Progenitor cell of endocrine pancreas (in vitro differentiated cells): Measurements from ENCODE around the gene CD22. TPM values are rescaled to one million over a fixed set of nuclear protein-coding genes. Genes with fewer than 3 reads are reported as not detected.
"Not testable (repeated sequence)": the region's sequence is repeated elsewhere in the genome, so short reads cannot be mapped to it uniquely, and the experiment has no call there.

Experiments
- DNase-seq: peaks from one replicate; pipeline ENCODE4 v3.0.0; 2021; ENCODE audit warnings: low spot score; ENCODE audit not compliant: unreplicated experiment
- H3K27ac Mint-ChIP-seq: 2 replicates; pipeline ENCODE4 v1.8.0; 2021; ENCODE audit warnings: mild to moderate bottlenecking, moderate library complexity, mixed read lengths
- H3K27me3 Mint-ChIP-seq: 2 replicates; pipeline ENCODE4 v1.8.0; 2021; ENCODE audit warnings: mixed read lengths
- H3K36me3 Mint-ChIP-seq: 2 replicates; pipeline ENCODE4 v1.8.0; 2022; ENCODE audit warnings: mixed read lengths; ENCODE audit not compliant: insufficient read depth
- H3K4me1 Mint-ChIP-seq: 2 replicates; pipeline ENCODE4 v1.8.0; 2021; ENCODE audit warnings: low read depth, mixed read lengths
- H3K4me3 Mint-ChIP-seq: 2 replicates; pipeline ENCODE4 v1.8.0; 2021; ENCODE audit warnings: low read depth, mild to moderate bottlenecking, moderate library complexity, mixed read lengths
- H3K9me3 Mint-ChIP-seq: 2 replicates; pipeline ENCODE4 v1.8.0; 2021; ENCODE audit warnings: low read depth, mixed read lengths
- total RNA-seq: library from RNA; stranded (reverse); gene quantifications from 2 replicates; pipeline ENCODE4 v1.2.1, GENCODE V29; 2021
- TF ChIP-seq, protein P1 (sequence below): fragments of 200-600 bp; sonication (generic); IDR thresholded peaks from one replicate; pipeline ENCODE4 v1.5.0; 2021; ENCODE audit warnings: antibody characterized with exemption, mild to moderate bottlenecking; ENCODE audit not compliant: unreplicated experiment

CD22 gene
- total RNA-seq, 1 donor from 2014 or later: 5.1 TPM

DNA sequence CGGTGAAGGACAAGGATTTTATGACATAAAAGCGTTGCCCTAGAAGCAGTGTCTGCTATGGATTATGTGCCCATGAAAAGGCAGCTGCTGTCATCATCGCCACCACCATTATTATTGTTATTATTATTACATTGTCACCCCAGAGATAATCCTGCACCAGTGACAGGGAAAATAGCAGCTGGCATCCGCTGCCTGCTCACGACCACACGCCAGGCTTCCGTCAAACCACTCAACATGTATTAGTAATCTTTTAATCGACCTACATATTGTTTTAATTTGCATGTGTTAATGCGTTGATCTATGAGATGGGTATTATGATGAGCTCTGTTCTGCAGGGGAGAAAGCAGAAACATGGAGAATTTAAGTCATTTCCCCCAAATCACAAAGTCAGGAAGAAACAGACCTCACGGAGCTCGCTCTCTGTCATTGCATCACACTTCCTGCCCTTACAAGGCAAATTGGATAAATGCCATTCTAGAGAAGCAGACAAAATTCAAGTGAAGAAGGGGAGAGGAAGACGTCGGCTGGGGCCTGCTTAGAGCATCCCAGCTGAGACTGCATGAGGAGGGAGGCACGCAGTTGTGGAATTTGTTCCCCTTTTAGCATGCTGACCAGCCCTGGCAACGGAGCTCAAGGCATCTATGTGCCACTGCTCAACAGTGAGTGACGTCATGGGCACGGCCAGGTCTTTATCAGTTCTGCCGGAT lies 29.0 kb downstream of the CD22 start, which contains the start of gene FFAR3:
TSS of gene FFAR3 (plus strand) at position 594 of the 707 bp plus-strand sequence. CDS start 431 bp downstream, outside the sequence.
- no peak for DNase-seq
- H3K27me3 Mint-ChIP-seq: no peaks in the 10 kb centered on the region
- H3K27ac Mint-ChIP-seq: no peak within 1 kb of the TSS

DNA sequence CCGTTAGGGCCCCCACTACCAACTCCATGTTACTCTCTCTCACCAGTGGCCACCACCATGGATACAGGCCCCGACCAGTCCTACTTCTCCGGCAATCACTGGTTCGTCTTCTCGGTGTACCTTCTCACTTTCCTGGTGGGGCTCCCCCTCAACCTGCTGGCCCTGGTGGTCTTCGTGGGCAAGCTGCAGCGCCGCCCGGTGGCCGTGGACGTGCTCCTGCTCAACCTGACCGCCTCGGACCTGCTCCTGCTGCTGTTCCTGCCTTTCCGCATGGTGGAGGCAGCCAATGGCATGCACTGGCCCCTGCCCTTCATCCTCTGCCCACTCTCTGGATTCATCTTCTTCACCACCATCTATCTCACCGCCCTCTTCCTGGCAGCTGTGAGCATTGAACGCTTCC lies 29.8 kb downstream of the CD22 start:
- H3K4me3 Mint-ChIP-seq, H3K36me3 Mint-ChIP-seq, H3K27me3 Mint-ChIP-seq, H3K27ac Mint-ChIP-seq, H3K9me3 Mint-ChIP-seq, DNase-seq, H3K4me1 Mint-ChIP-seq: not testable (repeated sequence)

More for the DNA sequence above, 29.0 kb downstream of the CD22 start, which contains the start of gene FFAR3:
- TF ChIP-seq, protein P1, sequence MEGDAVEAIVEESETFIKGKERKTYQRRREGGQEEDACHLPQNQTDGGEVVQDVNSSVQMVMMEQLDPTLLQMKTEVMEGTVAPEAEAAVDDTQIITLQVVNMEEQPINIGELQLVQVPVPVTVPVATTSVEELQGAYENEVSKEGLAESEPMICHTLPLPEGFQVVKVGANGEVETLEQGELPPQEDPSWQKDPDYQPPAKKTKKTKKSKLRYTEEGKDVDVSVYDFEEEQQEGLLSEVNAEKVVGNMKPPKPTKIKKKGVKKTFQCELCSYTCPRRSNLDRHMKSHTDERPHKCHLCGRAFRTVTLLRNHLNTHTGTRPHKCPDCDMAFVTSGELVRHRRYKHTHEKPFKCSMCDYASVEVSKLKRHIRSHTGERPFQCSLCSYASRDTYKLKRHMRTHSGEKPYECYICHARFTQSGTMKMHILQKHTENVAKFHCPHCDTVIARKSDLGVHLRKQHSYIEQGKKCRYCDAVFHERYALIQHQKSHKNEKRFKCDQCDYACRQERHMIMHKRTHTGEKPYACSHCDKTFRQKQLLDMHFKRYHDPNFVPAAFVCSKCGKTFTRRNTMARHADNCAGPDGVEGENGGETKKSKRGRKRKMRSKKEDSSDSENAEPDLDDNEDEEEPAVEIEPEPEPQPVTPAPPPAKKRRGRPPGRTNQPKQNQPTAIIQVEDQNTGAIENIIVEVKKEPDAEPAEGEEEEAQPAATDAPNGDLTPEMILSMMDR: no peak
- H3K9me3 Mint-ChIP-seq: no peaks in the 10 kb centered on the region
- no peak within 1 kb of the TSS for H3K4me3 Mint-ChIP-seq
- peaks cover 9% of the 10 kb centered on the region for H3K4me1 Mint-ChIP-seq
- H3K36me3 Mint-ChIP-seq: no peaks in the 10 kb centered on the region

DNA sequence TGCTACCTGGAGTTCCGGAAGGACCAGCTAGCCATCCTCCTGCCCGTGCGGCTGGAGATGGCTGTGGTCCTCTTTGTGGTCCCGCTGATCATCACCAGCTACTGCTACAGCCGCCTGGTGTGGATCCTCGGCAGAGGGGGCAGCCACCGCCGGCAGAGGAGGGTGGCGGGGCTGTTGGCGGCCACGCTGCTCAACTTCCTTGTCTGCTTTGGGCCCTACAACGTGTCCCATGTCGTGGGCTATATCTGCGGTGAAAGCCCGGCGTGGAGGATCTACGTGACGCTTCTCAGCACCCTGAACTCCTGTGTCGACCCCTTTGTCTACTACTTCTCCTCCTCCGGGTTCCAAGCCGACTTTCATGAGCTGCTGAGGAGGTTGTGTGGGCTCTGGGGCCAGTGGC lies 30.4 kb downstream of the CD22 start:
- H3K9me3 Mint-ChIP-seq, DNase-seq, H3K27me3 Mint-ChIP-seq, H3K4me1 Mint-ChIP-seq, H3K36me3 Mint-ChIP-seq, H3K4me3 Mint-ChIP-seq, H3K27ac Mint-ChIP-seq: not testable (repeated sequence)

DNA sequence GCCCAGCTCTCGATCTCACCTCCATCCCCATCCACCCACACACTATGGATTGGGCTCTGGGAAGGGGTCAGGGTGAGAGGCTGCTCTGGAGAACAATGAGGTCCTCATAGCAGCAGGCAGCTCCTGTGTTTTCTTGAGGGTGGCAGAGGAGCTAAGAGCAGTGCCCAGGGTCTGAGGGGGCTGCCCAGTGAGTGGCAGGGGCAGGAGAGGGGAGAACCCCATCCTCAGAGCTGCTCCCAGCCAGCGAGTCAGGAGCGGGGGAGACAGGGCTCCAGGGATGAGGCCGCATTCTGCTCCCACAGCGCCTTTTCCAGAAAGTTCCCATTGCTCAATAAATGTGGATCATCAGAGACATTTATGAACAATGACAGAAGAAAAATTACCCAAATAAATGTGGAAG lies 31.1 kb downstream of the CD22 start:
- H3K4me3 Mint-ChIP-seq, DNase-seq, H3K9me3 Mint-ChIP-seq, H3K36me3 Mint-ChIP-seq, H3K27me3 Mint-ChIP-seq, H3K27ac Mint-ChIP-seq, H3K4me1 Mint-ChIP-seq: not testable (repeated sequence)

DNA sequence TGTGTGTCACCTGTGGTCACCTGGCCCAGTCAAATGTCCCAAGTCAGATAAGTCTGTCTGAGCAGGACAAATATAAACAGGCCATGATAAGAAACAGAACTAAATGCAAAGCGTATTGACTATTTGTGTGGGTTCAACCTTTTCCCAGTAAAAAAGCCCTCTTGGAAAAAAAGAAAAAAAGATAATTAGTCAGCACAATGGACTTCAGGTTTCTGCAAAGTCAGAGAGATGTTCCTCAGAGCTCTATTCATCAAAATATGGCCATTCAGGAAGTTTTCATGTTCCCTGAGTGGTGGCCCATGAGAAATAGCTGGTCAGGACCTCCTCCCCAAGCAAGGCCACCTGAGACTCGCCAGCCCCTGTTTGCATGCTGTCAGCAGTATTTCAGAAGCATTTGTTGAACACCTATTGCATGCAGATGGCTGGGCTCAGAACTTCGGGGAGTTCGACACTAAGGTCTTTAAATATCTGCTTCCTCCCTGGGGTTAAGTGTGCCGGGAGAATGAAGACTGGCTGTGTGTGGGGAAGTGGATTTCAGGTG lies 32.0 kb downstream of the CD22 start:
- Mint-ChIP-seq H3K4me1 (peaks cover 9% of the 10 kb centered on the region), H3K27me3 (no peaks in the 10 kb centered on the region), H3K4me3 (no peak overlapping the region), H3K9me3 (no peaks in the 10 kb centered on the region), H3K27ac (no peak overlapping the region), H3K36me3 (no peaks in the 10 kb centered on the region)
- TF ChIP-seq, protein P1: no peak
- DNase-seq: no peak

DNA sequence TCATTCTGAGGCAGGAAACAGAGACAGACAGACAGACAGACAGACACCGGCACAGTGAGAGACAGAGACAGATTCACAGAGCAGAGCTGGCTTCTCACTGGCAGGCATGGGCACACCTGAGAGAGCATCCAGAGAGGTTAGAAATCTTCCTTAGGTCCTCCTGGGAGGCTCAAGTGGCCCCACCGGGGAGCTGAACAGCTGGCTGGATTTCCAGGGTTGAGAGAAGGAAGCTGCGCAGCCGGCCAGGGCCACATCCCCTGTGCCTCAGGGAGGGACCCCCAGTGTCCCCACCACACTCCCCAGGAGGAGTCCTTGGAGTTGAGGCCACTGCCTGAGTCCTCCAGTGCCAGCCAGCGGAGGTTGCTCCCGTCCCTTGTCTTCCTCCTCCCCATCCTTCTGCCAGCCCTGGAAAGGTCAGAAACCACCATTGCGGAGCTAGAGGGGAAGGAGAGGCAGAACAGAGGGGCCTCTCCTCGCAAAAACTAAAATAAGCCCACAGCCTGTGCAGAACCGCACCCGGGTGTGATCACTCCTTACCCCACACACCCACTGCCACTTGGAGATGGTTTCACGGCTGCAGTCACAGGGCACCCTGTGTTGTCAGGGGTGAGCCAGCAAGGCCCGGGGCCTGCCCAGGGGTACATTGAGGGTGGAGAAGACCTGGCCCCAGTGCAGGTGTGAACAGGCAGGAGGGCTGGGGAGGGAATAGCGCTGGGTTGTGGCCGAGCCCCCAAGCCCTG lies 33.4 kb downstream of the CD22 start:
- no peaks in the 10 kb centered on the region for H3K36me3 Mint-ChIP-seq
- no peak overlapping the region for H3K27ac Mint-ChIP-seq
- H3K9me3 Mint-ChIP-seq: no peaks in the 10 kb centered on the region
- peaks cover 7% of the 10 kb centered on the region for H3K4me1 Mint-ChIP-seq
- H3K27me3 Mint-ChIP-seq: no peaks in the 10 kb centered on the region
- H3K4me3 Mint-ChIP-seq: no peak overlapping the region
- DNase-seq: no peak
- TF ChIP-seq, protein P1: no peak
